SH-SY5Y (cell line): ENCODE data around the gene IQCF6.

ENCODE experiments used
- GATA2 ChIP-seq: IDR thresholded peaks from 2 replicates; pipeline ENCODE4 v1.6.1; 2011; ENCODE audit warnings: mild to moderate bottlenecking, low read depth, low read length
- GATA3 ChIP-seq: IDR thresholded peaks from 2 replicates; pipeline ENCODE4 v1.6.1; 2011; ENCODE audit warnings: low read depth, mild to moderate bottlenecking, low read length, moderate library complexity

- TF ChIP-seq GATA2 (no peak), GATA3 (no peak)
These were observed 17.8 kb upstream of the IQCF6 start for GRCh38 chr3:51796854-51797253.
